ENCODE data around the gene EXOC6B. TPM values are rescaled to one million over a fixed set of nuclear protein-coding genes. Genes with fewer than 3 reads are reported as not detected.

EXOC6B gene
- total RNA-seq, 2 experiments from 2014 or later, result 6.2 to 8.3 TPM

DNA sequence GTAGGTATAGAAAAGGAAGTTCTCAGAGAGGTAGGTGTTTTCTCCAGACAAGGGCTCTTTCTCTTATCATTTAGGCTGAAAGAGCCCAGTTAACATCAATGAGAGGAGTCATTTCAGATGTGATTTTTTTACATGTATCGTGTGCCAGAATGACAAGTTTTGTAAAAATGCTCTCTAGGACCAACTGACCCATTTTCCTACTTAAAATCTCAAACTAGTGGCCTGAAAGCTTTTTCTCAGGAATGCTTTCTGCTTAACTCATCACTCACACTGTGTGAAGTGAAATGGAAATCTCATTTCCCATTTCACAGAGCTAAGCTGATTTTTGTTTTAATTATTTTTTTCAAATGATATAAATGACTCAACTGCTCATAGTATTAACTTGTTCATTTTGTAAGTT, 549.5 kb downstream of the EXOC6B start:
- TF ChIP-seq, protein P1, sequence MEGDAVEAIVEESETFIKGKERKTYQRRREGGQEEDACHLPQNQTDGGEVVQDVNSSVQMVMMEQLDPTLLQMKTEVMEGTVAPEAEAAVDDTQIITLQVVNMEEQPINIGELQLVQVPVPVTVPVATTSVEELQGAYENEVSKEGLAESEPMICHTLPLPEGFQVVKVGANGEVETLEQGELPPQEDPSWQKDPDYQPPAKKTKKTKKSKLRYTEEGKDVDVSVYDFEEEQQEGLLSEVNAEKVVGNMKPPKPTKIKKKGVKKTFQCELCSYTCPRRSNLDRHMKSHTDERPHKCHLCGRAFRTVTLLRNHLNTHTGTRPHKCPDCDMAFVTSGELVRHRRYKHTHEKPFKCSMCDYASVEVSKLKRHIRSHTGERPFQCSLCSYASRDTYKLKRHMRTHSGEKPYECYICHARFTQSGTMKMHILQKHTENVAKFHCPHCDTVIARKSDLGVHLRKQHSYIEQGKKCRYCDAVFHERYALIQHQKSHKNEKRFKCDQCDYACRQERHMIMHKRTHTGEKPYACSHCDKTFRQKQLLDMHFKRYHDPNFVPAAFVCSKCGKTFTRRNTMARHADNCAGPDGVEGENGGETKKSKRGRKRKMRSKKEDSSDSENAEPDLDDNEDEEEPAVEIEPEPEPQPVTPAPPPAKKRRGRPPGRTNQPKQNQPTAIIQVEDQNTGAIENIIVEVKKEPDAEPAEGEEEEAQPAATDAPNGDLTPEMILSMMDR (IDR thresholded peaks at IDR 0.05), result no peak
- Mint-ChIP-seq H3K4me1 (ENCODE audit: low read depth) (no peaks in the 10 kb centered on the region), H3K9me3 (no peaks in the 10 kb centered on the region), H3K27ac (no peak overlapping the region), H3K36me3 (ENCODE audit: low read depth) (no peaks in the 10 kb centered on the region), H3K27me3 (no peaks in the 10 kb centered on the region), H3K4me3 (no peak overlapping the region)
- ChIA-PET CTCF (no interaction called here), POLR2A (no interaction called here)
- intact Hi-C loops (cut with micrococcal nuclease), result no loop called here
- DNase-seq (no peak), ATAC-seq (no peak)

DNA sequence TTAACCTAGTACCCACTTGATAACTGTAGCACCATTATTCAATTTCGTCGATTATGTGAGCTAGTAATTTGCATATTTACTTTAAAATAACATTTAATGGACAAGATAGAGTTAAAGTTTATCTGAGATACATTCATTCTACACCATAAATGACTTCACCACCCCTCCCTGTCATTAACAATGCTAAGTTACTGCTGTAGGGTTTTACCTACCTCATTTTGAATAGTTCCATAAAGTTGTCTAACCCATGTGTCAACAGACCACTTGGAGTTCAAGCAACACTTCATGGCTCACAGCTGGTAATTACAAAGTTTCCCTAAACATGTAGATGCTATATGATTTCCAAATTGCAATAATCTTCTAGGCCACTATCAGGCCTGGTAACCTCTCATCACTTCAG, 550.7 kb downstream of the EXOC6B start:
- no peak for DNase-seq
- ATAC-seq, result no peak
- H3K4me3 Mint-ChIP-seq, result no peak overlapping the region
- ChIA-PET CTCF (interaction anchor here (0.6 kb wide), 1 partner anchor 262 kb away, joined by 3 read pairs; no protein-coding TSS in a partner anchor), POLR2A (no interaction called here)
- H3K27ac Mint-ChIP-seq, result no peak overlapping the region
- no peaks in the 10 kb centered on the region for H3K36me3 Mint-ChIP-seq (ENCODE audit: low read depth)
- H3K9me3 Mint-ChIP-seq, result no peaks in the 10 kb centered on the region
- no peaks in the 10 kb centered on the region for H3K27me3 Mint-ChIP-seq
- intact Hi-C loops (cut with micrococcal nuclease), result no loop called here
- TF ChIP-seq, protein P1 (IDR thresholded peaks at IDR 0.05), result no peak
- H3K4me1 Mint-ChIP-seq (ENCODE audit: low read depth), result no peaks in the 10 kb centered on the region

DNA sequence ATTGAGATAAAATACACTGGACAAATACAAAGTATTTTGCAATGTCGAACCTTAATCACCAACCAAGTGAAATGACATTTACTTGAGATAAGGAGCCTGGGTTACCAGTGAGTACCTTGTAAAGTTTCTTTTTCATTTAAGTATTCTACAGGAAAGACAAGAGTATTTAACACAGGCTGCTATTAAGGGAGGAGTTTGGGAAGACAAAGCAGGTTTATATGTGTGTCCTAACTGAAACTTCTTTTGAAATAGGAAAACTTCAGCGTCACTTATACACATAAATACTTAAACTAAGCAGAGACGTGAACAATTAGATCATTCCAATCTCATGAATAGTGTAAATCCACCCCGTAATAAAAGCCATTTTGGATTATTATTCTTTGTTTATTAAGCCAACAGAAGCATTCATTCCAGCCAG, 551.4 kb downstream of the EXOC6B start:
- H3K36me3 Mint-ChIP-seq (ENCODE audit: low read depth), result no peaks in the 10 kb centered on the region
- no peak overlapping the region for H3K27ac Mint-ChIP-seq
- intact Hi-C loops (cut with micrococcal nuclease), result no loop called here
- H3K4me1 Mint-ChIP-seq (ENCODE audit: low read depth), result no peaks in the 10 kb centered on the region
- H3K4me3 Mint-ChIP-seq, result no peak overlapping the region
- POLR2A ChIA-PET, result no interaction called here
- no peak for ATAC-seq
- H3K9me3 Mint-ChIP-seq, result no peaks in the 10 kb centered on the region
- DNase-seq, result no peak
- TF ChIP-seq, protein P1 (IDR thresholded peaks at IDR 0.05), result no peak
- H3K27me3 Mint-ChIP-seq, result no peaks in the 10 kb centered on the region
- CTCF ChIA-PET, result interaction anchor here (0.6 kb wide), 1 partner anchor 262 kb away, joined by 3 read pairs; no protein-coding TSS in a partner anchor

DNA sequence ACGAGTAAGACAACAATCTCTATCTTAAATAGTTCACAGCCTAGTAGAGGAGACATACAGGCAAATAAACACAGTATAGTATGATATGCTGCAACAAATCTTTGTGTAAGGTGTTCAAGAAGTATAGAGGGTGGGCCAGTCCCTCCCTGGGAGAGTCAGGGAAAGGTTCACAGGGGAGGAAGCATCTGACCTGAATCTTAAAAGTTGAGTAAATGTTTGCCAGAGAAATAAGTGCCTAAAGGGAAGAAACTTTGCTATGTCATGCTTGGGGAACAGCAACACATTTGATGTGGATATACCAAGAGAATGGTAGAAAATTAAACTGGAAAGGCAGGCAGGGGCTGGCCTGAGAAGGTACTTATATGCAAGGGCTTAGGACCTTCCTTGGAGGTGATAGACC, 552.4 kb downstream of the EXOC6B start:
- H3K27me3 Mint-ChIP-seq, result no peaks in the 10 kb centered on the region
- H3K9me3 Mint-ChIP-seq, result no peaks in the 10 kb centered on the region
- H3K4me1 Mint-ChIP-seq (ENCODE audit: low read depth), result no peaks in the 10 kb centered on the region
- CTCF ChIA-PET, result no interaction called here
- no peaks in the 10 kb centered on the region for H3K36me3 Mint-ChIP-seq (ENCODE audit: low read depth)
- no peak overlapping the region for H3K4me3 Mint-ChIP-seq
- POLR2A ChIA-PET, result no interaction called here
- no peak for ATAC-seq
- DNase-seq, result no peak
- intact Hi-C loops (cut with micrococcal nuclease), result no loop called here
- H3K27ac Mint-ChIP-seq, result no peak overlapping the region
- TF ChIP-seq, protein P1 (IDR thresholded peaks at IDR 0.05), result no peak

DNA sequence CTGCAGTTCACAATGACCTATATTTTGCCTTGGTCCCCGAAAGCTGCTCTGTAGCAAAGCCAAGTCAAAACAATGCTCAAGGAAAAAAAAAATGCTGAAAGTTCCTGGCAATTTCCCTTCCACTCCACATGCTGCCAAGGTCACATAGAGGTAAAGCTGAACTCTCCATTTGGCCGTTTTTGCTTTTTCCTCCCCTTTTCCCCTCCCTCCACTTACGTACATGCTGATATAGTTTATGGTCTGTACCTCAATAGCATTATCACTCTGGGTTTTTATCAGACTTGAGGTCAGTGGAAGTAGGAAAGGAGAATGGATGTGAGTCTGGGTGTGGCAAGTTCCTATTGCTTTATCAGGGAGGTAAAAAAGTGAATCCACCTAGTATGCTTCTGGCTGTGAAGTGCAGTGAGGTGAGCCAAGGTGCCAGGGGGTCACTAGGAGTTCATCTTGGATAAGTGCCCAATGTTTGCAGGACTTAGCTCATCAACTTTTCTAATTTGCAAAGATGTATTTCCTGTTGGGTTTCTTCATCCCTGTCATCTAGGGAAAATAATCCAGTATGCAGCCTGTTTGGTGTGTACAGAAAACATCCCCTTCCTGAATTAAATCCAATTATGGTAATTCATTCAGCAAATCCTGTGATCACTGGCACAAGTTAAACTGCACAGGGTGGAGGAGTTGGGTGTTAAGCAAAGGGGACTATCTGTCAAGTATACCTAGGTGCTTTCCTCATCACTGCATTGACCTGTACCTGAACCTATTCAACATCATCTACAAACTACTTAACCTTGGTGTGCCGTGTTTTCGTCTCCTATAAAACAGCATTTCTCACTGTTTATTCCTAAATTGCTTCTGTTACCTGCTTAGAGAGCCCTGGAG, 553.8 kb downstream of the EXOC6B start:
- TF ChIP-seq, protein P1 (IDR thresholded peaks at IDR 0.05), result no peak
- peaks cover 2% of the 10 kb centered on the region for H3K9me3 Mint-ChIP-seq
- H3K36me3 Mint-ChIP-seq (ENCODE audit: low read depth), result no peaks in the 10 kb centered on the region
- H3K27me3 Mint-ChIP-seq, result no peaks in the 10 kb centered on the region
- DNase-seq, result no peak
- no peak overlapping the region for H3K27ac Mint-ChIP-seq
- intact Hi-C loops (cut with micrococcal nuclease), result no loop called here
- H3K4me1 Mint-ChIP-seq (ENCODE audit: low read depth), result no peaks in the 10 kb centered on the region
- ChIA-PET CTCF (no interaction called here), POLR2A (no interaction called here)
- no peak for ATAC-seq
- H3K4me3 Mint-ChIP-seq, result no peak overlapping the region

Measured in activated CD8-positive, alpha-beta T cell treated with anti-CD3 and anti-CD28 coated beads for 36 hours (primary cell).